HG03095 (cell line): Measurements from ENCODE around the gene XYLT1.

Source experiments
- ATAC-seq: cut with Tn5 transposase; IDR thresholded peaks from one replicate; pipeline ENCODE4 v1.9.1; 2021; ENCODE audit warnings: moderate library complexity; ENCODE audit not compliant: unreplicated experiment

XYLT1 gene

GRCh38 chr16:17294856-17295255, 175.9 kb downstream of the XYLT1 start:
- ATAC-seq, result no peak

GRCh38 chr16:17293813-17294558, 176.8 kb downstream of the XYLT1 start:
- no peak for ATAC-seq

- ATAC-seq, result no peak
Observed at GRCh38 chr16:17291289-17291688, 179.5 kb downstream of the XYLT1 start.

- no peak for ATAC-seq
Observed at GRCh38 chr16:17289674-17290635, 180.8 kb downstream of the XYLT1 start.

- ATAC-seq, result no peak
Observed at GRCh38 chr16:17289050-17289449, 181.7 kb downstream of the XYLT1 start.

- ATAC-seq, result no peak
Observed at GRCh38 chr16:17287166-17287800, 183.5 kb downstream of the XYLT1 start.

- no peak for ATAC-seq
Observed at GRCh38 chr16:17286443-17286842, 184.3 kb downstream of the XYLT1 start.

GRCh38 chr16:17283016-17283415, 187.7 kb downstream of the XYLT1 start:
- ATAC-seq, result no peak

GRCh38 chr16:17282247-17282646, 188.5 kb downstream of the XYLT1 start:
- ATAC-seq, result no peak

GRCh38 chr16:17281052-17281451, 189.7 kb downstream of the XYLT1 start:
- no peak for ATAC-seq

GRCh38 chr16:17278988-17279387, 191.8 kb downstream of the XYLT1 start:
- ATAC-seq, result no peak

- ATAC-seq, result no peak
Observed at GRCh38 chr16:17277981-17278381, 192.8 kb downstream of the XYLT1 start.

GRCh38 chr16:17276610-17277009, 194.2 kb downstream of the XYLT1 start:
- no peak for ATAC-seq

- ATAC-seq, result no peak
Observed at GRCh38 chr16:17276010-17276530, 194.7 kb downstream of the XYLT1 start.

GRCh38 chr16:17275076-17276009, 195.4 kb downstream of the XYLT1 start:
- ATAC-seq, result no peak

GRCh38 chr16:17273142-17273561, 197.6 kb downstream of the XYLT1 start:
- ATAC-seq, result no peak

- ATAC-seq, result no peak
Observed at GRCh38 chr16:17272716-17273115, 198.0 kb downstream of the XYLT1 start.

GRCh38 chr16:17271687-17272086, 199.1 kb downstream of the XYLT1 start:
- no peak for ATAC-seq

GRCh38 chr16:17270683-17271109, 200.1 kb downstream of the XYLT1 start:
- no peak for ATAC-seq

- ATAC-seq, result no peak
Observed at GRCh38 chr16:17270111-17270510, 200.6 kb downstream of the XYLT1 start.
